Epithelial cell of proximal tubule (primary cell): ENCODE measurements around the gene NUDT8. TPM values are rescaled to one million over a fixed set of nuclear protein-coding genes. Genes with fewer than 3 reads are reported as not detected.
"Not testable (repeated sequence)": the region's sequence is repeated elsewhere in the genome, so short reads cannot be mapped to it uniquely, and the experiment has no call there.

ENCODE experiments used
- DNase-seq: peaks from one replicate; pipeline ENCODE4 v3.0.0-alpha.2; 2011; ENCODE audit warnings: low read depth
- H3K4me3 ChIP-seq: 2 replicates; pipeline ENCODE4 v1.5.1; 2011; ENCODE audit warnings: low read depth, mild to moderate bottlenecking, low read length
- CTCF ChIP-seq: conservative IDR thresholded peaks from 2 replicates; pipeline ENCODE4 v1.5.1; 2012; ENCODE audit warnings: low read depth, mild to moderate bottlenecking, low read length
- total RNA-seq: library from RNA; depleted of rRNA; stranded (reverse); fragments of >200 nt; gene quantifications from 2 replicates; pipeline ENCODE4 v1.2.3, GENCODE V29; 2015

The NUDT8 gene
- total RNA-seq, 1 donor from 2014 or later: 29.3 TPM

DNA sequence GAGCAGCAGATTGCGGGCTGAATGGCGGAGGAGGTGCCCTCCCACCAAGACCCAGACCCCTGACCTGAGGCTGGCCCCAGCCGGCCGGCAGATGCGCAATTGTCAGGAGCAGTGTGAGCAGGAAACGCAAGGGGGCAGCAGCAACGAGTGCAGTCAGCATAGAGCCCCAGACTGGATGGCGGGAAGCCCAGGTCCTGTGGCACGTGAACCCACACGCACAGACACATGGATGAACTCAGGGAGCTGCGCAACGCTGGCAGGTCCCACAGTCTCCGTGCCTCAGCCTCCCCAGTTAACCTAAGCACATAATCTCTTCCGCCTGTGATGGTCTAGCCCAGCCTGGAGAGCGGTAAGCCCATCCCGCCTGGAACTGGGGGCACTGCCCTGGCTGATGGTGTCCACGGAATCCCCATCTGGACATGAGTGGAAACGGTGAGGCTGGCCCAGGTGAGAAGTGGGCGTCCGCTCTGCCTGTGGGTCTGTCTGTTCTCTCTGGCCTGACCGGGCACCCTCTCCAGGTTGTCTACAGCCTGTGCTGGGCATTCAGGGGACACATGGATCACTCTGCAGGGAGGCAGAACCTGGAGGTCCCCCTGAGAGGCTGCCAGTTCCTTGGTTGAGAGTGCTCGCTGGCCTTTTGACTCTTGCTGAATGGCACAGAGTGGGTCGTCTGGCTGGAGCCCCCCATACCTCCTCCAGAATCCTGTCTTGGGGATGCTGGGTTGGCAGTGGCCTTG, 10.5 kb upstream of the NUDT8 start:
- DNase-seq: no peak
- peak; percentile 77 for TF ChIP-seq CTCF
- no peak overlapping the region for H3K4me3 ChIP-seq

DNA sequence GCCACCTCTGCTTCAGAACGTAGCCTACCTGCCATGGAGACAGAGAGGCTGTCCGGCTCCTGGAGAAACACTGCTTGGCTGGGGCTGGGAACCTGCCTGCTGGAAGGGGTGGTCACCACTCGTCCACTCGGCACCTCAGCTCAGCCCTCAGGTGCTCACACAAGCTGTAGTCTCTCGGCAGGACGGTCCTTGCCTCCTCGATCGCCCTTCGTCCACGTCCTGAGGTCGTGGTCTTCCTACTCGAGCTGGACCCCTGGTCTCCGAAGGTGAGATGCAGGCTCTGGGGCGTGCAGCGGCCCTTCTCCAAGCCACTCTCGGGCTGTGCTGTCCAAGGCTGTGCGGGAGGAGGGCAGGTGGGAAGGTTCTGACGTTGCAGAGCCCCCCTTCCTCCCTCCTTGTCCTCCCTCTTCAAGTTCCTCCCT, 9.7 kb upstream of the NUDT8 start, which contains the start of gene TBX10:
TBX10 (minus strand) TSS at position 326 of the 422 bp plus-strand sequence; CDS start at position 35, 291 bp downstream.
- no peak for DNase-seq
- no peak within 1 kb of the TSS for H3K4me3 ChIP-seq
- TF ChIP-seq CTCF: no peak

GRCh38 chr11:67638535-67639437, 9.0 kb upstream of the NUDT8 start:
- TF ChIP-seq CTCF: no peak
- H3K4me3 ChIP-seq: no peak overlapping the region
- no peak for DNase-seq

DNA sequence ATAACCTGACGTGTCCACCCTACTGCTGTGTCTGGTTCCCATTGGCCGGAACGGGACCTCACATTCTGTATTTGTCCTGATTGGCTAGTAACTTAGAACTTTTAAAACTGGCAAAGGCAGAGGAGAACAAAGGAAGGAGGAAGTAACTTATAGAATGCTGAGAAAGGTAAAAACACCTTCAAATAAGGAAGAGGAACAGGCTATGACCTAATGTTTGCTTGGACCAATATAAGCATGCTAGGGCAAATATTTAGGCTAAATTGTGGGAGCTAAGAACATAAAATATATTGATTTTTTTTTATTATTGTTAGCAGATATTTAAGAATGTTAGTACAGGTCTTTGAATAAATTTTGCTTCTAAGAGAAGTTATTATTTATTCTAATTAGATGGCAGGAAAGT, 7.7 kb upstream of the NUDT8 start:
- H3K4me3 ChIP-seq, DNase-seq: not testable (repeated sequence)

- DNase-seq: no peak
- no peak for TF ChIP-seq CTCF
- no peak overlapping the region for H3K4me3 ChIP-seq
Measured at GRCh38 chr11:67636962-67637361, 7.2 kb upstream of the NUDT8 start.

DNA sequence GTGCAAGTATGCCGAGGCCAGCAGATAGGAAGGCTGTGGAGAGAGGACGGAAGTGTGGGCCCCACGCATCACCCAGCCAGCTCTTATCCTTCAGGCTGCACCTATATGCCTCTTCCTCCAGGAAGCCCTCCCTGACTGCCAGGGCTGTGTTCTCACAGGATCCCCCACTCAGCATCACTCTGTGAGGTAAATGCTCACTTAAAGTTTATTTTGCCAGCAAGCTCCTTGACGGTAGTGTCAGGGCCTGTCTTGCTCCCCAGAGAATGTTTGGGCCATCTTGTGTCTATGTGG, 5.4 kb upstream of the NUDT8 start:
- no peak for TF ChIP-seq CTCF
- H3K4me3 ChIP-seq: no peak overlapping the region
- no peak for DNase-seq

DNA sequence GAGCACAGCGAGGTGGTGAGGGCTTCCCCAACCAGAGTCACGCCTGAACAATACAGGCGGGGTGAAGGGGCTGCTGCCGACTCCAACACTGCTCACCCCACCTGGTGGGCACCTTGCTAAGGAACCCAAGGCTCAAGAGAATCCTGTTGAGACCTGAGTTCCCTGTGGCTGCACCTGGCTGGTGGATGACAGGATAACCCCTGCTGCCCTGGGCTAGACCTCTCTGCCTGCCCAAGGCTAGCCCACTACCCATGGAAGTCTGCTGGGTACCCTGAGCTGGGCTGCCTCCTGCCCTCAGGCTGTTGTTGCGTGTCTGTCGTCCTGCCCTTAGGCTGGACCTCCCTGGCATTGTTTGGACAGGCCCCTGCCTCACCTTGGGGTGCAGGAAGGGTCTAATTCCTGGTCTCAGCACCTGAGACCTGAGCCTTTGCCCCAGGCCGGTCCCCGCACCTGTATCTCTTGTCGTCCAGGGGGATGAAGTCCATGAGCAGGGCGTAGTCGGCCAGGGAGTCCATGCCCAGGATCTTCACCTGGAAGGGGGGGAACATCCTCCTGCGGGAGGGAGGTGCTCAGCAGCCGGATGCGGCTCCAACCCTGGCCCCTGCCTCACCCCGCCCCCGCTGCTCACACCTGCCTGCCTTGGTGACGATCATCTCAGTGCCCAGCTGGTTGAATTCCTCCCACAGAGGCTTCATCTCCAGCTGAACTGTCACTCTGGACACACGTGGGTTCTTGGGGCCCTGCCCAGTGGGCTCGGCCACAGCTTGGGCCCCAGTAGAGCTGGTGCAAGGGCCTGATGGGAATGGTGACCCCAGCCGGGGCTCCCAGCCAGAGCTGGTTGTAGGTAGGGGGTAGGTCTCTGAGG, 4.9 kb upstream of the NUDT8 start:
- TF ChIP-seq CTCF: no peak
- no peak for DNase-seq
- no peak overlapping the region for H3K4me3 ChIP-seq
